WTC11 (cell line): ENCODE data around the gene SLC9A9. TPM values are rescaled to one million over a fixed set of nuclear protein-coding genes. Genes with fewer than 3 reads are reported as not detected.

Experiments
- ATAC-seq: fragments of 200-7000 bp; cut with Tn5 transposase; 2 replicates; pipeline ENCODE4 v1.10.0; 2021; ENCODE audit warnings: mild to moderate bottlenecking, moderate library complexity
- CTCF ChIA-PET: fragments of 300-600 bp; sonication (Branson Sonifier 250); formaldehyde crosslinking; loops from one replicate; lab custom pipeline; 2021; ENCODE audit warnings: antibody characterized with exemption; lab: Charles Lee
- POLR2A ChIA-PET: fragments of 350-600 bp; sonication (Branson Sonifier 250); formaldehyde crosslinking; loops from one replicate; lab custom pipeline; 2021; ENCODE audit warnings: antibody characterized with exemption; lab: Charles Lee
- DNase-seq: peaks from one replicate; pipeline ENCODE4 v3.0.0; 2021; ENCODE audit warnings: low spot score
- H3K27ac Mint-ChIP-seq: 2 replicates; pipeline ENCODE4 v1.8.0; 2021; ENCODE audit warnings: mixed read lengths
- H3K27me3 Mint-ChIP-seq: 2 replicates; pipeline ENCODE4 v1.8.0; 2021; ENCODE audit warnings: low read depth, mild to moderate bottlenecking, moderate library complexity, mixed read lengths
- H3K36me3 Mint-ChIP-seq: 2 replicates; pipeline ENCODE4 v1.8.0; 2021; ENCODE audit warnings: mixed read lengths
- H3K4me1 Mint-ChIP-seq: 2 replicates; pipeline ENCODE4 v1.8.0; 2022; ENCODE audit warnings: mixed read lengths
- H3K4me3 Mint-ChIP-seq: 2 replicates; pipeline ENCODE4 v1.8.0; 2021; ENCODE audit warnings: mild to moderate bottlenecking, moderate library complexity, mixed read lengths
- H3K9me3 Mint-ChIP-seq: 2 replicates; pipeline ENCODE4 v1.8.0; 2021; ENCODE audit warnings: mixed read lengths
- CREM ChIP-seq: sonication (generic); formaldehyde crosslinking; IDR thresholded peaks from 2 replicates; pipeline ENCODE4 v1.8.1; 2022; ENCODE audit warnings: mild to moderate bottlenecking, missing genetic modification reagents, moderate library complexity
- GABPB1 ChIP-seq: sonication (generic); formaldehyde crosslinking; IDR thresholded peaks from 2 replicates; pipeline ENCODE4 v1.8.1; 2023; ENCODE audit warnings: mild to moderate bottlenecking, missing genetic modification reagents
- GTF2I ChIP-seq: fragments of 250-450 bp; sonication (Bioruptor Pico); conservative IDR thresholded peaks from 2 replicates; pipeline ENCODE4 v1.4.0; 2021; ENCODE audit warnings: mild to moderate bottlenecking
- HMGA2 ChIP-seq: fragments of 250-450 bp; sonication (Bioruptor Pico); IDR thresholded peaks from 2 replicates; pipeline ENCODE4 v1.4.0; 2021; ENCODE audit warnings: mild to moderate bottlenecking, moderate library complexity
- JAZF1 ChIP-seq: fragments of 250-450 bp; sonication (Bioruptor Pico); IDR thresholded peaks from 2 replicates; pipeline ENCODE4 v1.9.0; 2021; ENCODE audit warnings: moderate library complexity, mild to moderate bottlenecking, inconsistent platforms
- JUN ChIP-seq: sonication (generic); formaldehyde crosslinking; IDR thresholded peaks from 2 replicates; pipeline ENCODE4 v1.8.0; 2023; ENCODE audit warnings: mild to moderate bottlenecking, missing genetic modification reagents
- KAT7 ChIP-seq: sonication (generic); formaldehyde crosslinking; IDR thresholded peaks from 2 replicates; pipeline ENCODE4 v1.8.1; 2023; ENCODE audit warnings: missing genetic modification reagents, mild to moderate bottlenecking, borderline replicate concordance
- MYBL2 ChIP-seq: sonication (generic); formaldehyde crosslinking; IDR thresholded peaks from 2 replicates; pipeline ENCODE4 v1.8.1; 2023; ENCODE audit warnings: mild to moderate bottlenecking, moderate library complexity, missing genetic modification reagents
- NFE2L1 ChIP-seq: sonication (generic); formaldehyde crosslinking; IDR thresholded peaks from 2 replicates; pipeline ENCODE4 v1.8.1; 2023; ENCODE audit warnings: missing genetic modification reagents
- TEAD4 ChIP-seq: sonication (generic); formaldehyde crosslinking; IDR thresholded peaks from 2 replicates; pipeline ENCODE4 v1.8.0; 2022; ENCODE audit warnings: mild to moderate bottlenecking, missing genetic modification reagents
- TP53 ChIP-seq: sonication (generic); formaldehyde crosslinking; IDR thresholded peaks from 2 replicates; pipeline ENCODE4 v1.8.1; 2023; ENCODE audit warnings: mild to moderate bottlenecking, missing genetic modification reagents
- ZBTB21 ChIP-seq: sonication (generic); formaldehyde crosslinking; IDR thresholded peaks from 2 replicates; pipeline ENCODE4 v1.8.1; 2023; ENCODE audit warnings: mild to moderate bottlenecking, missing genetic modification reagents, borderline replicate concordance
- ZNF396 ChIP-seq: fragments of 250-450 bp; sonication (Bioruptor Pico); IDR thresholded peaks from 2 replicates; pipeline ENCODE4 v1.8.0; 2021; ENCODE audit warnings: mild to moderate bottlenecking, moderate library complexity, borderline replicate concordance
- ZNF416 ChIP-seq: fragments of 250-450 bp; sonication (Bioruptor Pico); IDR thresholded peaks from 2 replicates; pipeline ENCODE4 v1.9.0; 2021; ENCODE audit warnings: mild to moderate bottlenecking, inconsistent platforms
- ZNF423 ChIP-seq: fragments of 250-450 bp; sonication (Bioruptor Pico); IDR thresholded peaks from 2 replicates; pipeline ENCODE4 v2.1.2; 2022; ENCODE audit warnings: mild to moderate bottlenecking, moderate library complexity
- ZNF671 ChIP-seq: fragments of 250-450 bp; sonication (Bioruptor Pico); IDR thresholded peaks from 2 replicates; pipeline ENCODE4 v1.8.0; 2021; ENCODE audit warnings: mild to moderate bottlenecking
- total RNA-seq: library from RNA; stranded (reverse); gene quantifications from 3 replicates; pipeline ENCODE4 v1.2.3, GENCODE V29; 2021
- TF ChIP-seq, protein P1 (sequence below): sonication (generic); formaldehyde crosslinking; IDR thresholded peaks from 2 replicates; pipeline ENCODE4 v1.8.1; 2022; ENCODE audit warnings: mild to moderate bottlenecking, missing genetic modification reagents, moderate library complexity, borderline replicate concordance
- TF ChIP-seq, protein P2 (sequence below): sonication (generic); formaldehyde crosslinking; IDR thresholded peaks from 2 replicates; pipeline ENCODE4 v1.8.1; 2023; ENCODE audit warnings: mild to moderate bottlenecking, missing genetic modification reagents, borderline replicate concordance
- TF ChIP-seq, protein P3 (sequence below): sonication (generic); formaldehyde crosslinking; IDR thresholded peaks from 2 replicates; pipeline ENCODE4 v1.8.0; 2022; ENCODE audit warnings: missing genetic modification reagents
- TF ChIP-seq, protein P4 (sequence below): sonication (generic); formaldehyde crosslinking; IDR thresholded peaks from 2 replicates; pipeline ENCODE4 v1.8.1; 2023; ENCODE audit warnings: mild to moderate bottlenecking, missing genetic modification reagents
- TF ChIP-seq, protein P5 (sequence below): sonication (generic); formaldehyde crosslinking; IDR thresholded peaks from 2 replicates; pipeline ENCODE4 v1.8.1; 2023; ENCODE audit warnings: mild to moderate bottlenecking, missing genetic modification reagents, moderate library complexity
- TF ChIP-seq, protein P6 (sequence below): sonication (generic); formaldehyde crosslinking; IDR thresholded peaks from 2 replicates; pipeline ENCODE4 v1.8.0; 2023; ENCODE audit warnings: missing genetic modification reagents, mild to moderate bottlenecking, borderline replicate concordance

SLC9A9 gene
- total RNA-seq, 1 experiment from 2014 or later: 1.2 TPM

DNA sequence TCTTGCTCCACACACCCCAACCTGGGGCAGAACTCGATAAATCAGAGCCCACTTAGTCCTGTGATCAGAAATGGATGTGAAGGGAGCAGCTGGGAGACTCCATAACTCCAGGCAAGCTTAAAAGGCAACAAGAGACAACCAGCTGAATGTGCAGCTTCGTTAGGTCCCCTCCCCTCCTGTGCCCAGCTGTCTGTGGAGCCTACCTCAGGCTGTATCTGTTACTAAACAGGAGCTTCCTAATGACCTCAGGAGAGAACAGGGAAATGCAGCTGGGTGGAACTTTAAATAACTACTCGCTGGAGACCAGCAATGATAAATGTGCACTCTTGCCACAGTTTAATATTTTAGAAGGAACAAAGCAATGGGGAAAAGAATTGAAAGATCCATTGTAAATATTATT is 25.9 kb downstream of the SLC9A9 start (continued):
- TF ChIP-seq JUN (CRISPR knock-in tag): no peak
- no peak for TF ChIP-seq CREM (CRISPR knock-in tag)
- TF ChIP-seq NFE2L1 (CRISPR knock-in tag): no peak
- TF ChIP-seq, protein P1, sequence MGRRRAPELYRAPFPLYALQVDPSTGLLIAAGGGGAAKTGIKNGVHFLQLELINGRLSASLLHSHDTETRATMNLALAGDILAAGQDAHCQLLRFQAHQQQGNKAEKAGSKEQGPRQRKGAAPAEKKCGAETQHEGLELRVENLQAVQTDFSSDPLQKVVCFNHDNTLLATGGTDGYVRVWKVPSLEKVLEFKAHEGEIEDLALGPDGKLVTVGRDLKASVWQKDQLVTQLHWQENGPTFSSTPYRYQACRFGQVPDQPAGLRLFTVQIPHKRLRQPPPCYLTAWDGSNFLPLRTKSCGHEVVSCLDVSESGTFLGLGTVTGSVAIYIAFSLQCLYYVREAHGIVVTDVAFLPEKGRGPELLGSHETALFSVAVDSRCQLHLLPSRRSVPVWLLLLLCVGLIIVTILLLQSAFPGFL: no peak
- TF ChIP-seq ZNF423: no peak

DNA sequence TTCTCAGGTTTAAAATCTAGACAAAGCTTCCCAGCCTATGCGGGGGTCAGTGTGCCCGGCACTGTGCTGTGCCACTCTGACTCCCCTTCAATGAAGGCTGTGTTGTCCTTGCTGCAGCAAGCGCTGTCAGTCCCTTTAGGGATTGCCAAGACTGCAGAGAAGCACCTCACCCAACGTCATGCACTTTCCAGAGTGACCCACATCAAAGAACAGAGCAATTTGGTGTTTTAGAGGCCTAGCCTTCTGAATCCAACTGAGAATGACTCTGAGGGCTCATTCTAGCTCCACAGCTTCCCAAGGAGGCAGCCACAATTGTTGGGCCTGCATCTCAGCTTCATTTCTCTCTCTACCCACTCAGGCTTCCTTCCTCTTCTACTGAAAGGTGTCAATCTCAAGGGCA is 26.4 kb downstream of the SLC9A9 start:
- POLR2A ChIA-PET: no interaction called here
- Mint-ChIP-seq H3K36me3 (no peaks in the 10 kb centered on the region), H3K4me3 (no peak overlapping the region), H3K27ac (no peak overlapping the region), H3K9me3 (no peaks in the 10 kb centered on the region; the same call in 1 of the 2 replicates), H3K27me3 (no peaks in the 10 kb centered on the region), H3K4me1 (peaks cover 20% of the 10 kb centered on the region)
- CTCF ChIA-PET: no interaction called here
- ATAC-seq (no peak), DNase-seq (no peak)
- TF ChIP-seq MYBL2 (CRISPR knock-in tag) (no peak), KAT7 (CRISPR knock-in tag) (no peak), HMGA2 (CRISPR knock-in tag) (no peak), GABPB1 (CRISPR knock-in tag) (no peak), GTF2I (CRISPR knock-in tag) (no peak), ZBTB21 (CRISPR knock-in tag) (no peak), ZNF416 (CRISPR knock-in tag) (no peak), TEAD4 (CRISPR knock-in tag) (no peak), ZNF396 (CRISPR knock-in tag) (no peak), TP53 (CRISPR knock-in tag) (no peak), JAZF1 (no peak), ZNF671 (CRISPR knock-in tag) (no peak)
- TF ChIP-seq, protein P2, sequence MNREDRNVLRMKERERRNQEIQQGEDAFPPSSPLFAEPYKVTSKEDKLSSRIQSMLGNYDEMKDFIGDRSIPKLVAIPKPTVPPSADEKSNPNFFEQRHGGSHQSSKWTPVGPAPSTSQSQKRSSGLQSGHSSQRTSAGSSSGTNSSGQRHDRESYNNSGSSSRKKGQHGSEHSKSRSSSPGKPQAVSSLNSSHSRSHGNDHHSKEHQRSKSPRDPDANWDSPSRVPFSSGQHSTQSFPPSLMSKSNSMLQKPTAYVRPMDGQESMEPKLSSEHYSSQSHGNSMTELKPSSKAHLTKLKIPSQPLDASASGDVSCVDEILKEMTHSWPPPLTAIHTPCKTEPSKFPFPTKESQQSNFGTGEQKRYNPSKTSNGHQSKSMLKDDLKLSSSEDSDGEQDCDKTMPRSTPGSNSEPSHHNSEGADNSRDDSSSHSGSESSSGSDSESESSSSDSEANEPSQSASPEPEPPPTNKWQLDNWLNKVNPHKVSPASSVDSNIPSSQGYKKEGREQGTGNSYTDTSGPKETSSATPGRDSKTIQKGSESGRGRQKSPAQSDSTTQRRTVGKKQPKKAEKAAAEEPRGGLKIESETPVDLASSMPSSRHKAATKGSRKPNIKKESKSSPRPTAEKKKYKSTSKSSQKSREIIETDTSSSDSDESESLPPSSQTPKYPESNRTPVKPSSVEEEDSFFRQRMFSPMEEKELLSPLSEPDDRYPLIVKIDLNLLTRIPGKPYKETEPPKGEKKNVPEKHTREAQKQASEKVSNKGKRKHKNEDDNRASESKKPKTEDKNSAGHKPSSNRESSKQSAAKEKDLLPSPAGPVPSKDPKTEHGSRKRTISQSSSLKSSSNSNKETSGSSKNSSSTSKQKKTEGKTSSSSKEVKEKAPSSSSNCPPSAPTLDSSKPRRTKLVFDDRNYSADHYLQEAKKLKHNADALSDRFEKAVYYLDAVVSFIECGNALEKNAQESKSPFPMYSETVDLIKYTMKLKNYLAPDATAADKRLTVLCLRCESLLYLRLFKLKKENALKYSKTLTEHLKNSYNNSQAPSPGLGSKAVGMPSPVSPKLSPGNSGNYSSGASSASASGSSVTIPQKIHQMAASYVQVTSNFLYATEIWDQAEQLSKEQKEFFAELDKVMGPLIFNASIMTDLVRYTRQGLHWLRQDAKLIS: no peak
- TF ChIP-seq, protein P3, sequence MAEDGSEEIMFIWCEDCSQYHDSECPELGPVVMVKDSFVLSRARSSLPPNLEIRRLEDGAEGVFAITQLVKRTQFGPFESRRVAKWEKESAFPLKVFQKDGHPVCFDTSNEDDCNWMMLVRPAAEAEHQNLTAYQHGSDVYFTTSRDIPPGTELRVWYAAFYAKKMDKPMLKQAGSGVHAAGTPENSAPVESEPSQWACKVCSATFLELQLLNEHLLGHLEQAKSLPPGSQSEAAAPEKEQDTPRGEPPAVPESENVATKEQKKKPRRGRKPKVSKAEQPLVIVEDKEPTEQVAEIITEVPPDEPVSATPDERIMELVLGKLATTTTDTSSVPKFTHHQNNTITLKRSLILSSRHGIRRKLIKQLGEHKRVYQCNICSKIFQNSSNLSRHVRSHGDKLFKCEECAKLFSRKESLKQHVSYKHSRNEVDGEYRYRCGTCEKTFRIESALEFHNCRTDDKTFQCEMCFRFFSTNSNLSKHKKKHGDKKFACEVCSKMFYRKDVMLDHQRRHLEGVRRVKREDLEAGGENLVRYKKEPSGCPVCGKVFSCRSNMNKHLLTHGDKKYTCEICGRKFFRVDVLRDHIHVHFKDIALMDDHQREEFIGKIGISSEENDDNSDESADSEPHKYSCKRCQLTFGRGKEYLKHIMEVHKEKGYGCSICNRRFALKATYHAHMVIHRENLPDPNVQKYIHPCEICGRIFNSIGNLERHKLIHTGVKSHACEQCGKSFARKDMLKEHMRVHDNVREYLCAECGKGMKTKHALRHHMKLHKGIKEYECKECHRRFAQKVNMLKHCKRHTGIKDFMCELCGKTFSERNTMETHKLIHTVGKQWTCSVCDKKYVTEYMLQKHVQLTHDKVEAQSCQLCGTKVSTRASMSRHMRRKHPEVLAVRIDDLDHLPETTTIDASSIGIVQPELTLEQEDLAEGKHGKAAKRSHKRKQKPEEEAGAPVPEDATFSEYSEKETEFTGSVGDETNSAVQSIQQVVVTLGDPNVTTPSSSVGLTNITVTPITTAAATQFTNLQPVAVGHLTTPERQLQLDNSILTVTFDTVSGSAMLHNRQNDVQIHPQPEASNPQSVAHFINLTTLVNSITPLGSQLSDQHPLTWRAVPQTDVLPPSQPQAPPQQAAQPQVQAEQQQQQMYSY (CRISPR knock-in tag): no peak
- TF ChIP-seq, protein P4, sequence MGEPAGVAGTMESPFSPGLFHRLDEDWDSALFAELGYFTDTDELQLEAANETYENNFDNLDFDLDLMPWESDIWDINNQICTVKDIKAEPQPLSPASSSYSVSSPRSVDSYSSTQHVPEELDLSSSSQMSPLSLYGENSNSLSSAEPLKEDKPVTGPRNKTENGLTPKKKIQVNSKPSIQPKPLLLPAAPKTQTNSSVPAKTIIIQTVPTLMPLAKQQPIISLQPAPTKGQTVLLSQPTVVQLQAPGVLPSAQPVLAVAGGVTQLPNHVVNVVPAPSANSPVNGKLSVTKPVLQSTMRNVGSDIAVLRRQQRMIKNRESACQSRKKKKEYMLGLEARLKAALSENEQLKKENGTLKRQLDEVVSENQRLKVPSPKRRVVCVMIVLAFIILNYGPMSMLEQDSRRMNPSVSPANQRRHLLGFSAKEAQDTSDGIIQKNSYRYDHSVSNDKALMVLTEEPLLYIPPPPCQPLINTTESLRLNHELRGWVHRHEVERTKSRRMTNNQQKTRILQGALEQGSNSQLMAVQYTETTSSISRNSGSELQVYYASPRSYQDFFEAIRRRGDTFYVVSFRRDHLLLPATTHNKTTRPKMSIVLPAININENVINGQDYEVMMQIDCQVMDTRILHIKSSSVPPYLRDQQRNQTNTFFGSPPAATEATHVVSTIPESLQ (CRISPR knock-in tag): no peak
- TF ChIP-seq, protein P5, sequence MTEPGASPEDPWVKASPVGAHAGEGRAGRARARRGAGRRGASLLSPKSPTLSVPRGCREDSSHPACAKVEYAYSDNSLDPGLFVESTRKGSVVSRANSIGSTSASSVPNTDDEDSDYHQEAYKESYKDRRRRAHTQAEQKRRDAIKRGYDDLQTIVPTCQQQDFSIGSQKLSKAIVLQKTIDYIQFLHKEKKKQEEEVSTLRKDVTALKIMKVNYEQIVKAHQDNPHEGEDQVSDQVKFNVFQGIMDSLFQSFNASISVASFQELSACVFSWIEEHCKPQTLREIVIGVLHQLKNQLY (CRISPR knock-in tag): no peak
- TF ChIP-seq, protein P6, sequence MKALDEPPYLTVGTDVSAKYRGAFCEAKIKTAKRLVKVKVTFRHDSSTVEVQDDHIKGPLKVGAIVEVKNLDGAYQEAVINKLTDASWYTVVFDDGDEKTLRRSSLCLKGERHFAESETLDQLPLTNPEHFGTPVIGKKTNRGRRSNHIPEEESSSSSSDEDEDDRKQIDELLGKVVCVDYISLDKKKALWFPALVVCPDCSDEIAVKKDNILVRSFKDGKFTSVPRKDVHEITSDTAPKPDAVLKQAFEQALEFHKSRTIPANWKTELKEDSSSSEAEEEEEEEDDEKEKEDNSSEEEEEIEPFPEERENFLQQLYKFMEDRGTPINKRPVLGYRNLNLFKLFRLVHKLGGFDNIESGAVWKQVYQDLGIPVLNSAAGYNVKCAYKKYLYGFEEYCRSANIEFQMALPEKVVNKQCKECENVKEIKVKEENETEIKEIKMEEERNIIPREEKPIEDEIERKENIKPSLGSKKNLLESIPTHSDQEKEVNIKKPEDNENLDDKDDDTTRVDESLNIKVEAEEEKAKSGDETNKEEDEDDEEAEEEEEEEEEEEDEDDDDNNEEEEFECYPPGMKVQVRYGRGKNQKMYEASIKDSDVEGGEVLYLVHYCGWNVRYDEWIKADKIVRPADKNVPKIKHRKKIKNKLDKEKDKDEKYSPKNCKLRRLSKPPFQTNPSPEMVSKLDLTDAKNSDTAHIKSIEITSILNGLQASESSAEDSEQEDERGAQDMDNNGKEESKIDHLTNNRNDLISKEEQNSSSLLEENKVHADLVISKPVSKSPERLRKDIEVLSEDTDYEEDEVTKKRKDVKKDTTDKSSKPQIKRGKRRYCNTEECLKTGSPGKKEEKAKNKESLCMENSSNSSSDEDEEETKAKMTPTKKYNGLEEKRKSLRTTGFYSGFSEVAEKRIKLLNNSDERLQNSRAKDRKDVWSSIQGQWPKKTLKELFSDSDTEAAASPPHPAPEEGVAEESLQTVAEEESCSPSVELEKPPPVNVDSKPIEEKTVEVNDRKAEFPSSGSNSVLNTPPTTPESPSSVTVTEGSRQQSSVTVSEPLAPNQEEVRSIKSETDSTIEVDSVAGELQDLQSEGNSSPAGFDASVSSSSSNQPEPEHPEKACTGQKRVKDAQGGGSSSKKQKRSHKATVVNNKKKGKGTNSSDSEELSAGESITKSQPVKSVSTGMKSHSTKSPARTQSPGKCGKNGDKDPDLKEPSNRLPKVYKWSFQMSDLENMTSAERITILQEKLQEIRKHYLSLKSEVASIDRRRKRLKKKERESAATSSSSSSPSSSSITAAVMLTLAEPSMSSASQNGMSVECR (CRISPR knock-in tag): no peak
